HepG2 (cell line): ENCODE data around the gene DHX16. TPM values are rescaled to one million over a fixed set of nuclear protein-coding genes. Genes with fewer than 3 reads are reported as not detected.

Experiments
- BATF2 ChIP-seq: sonication (generic); formaldehyde crosslinking; IDR thresholded peaks from 2 replicates; pipeline ENCODE4 v1.8.0; 2022; ENCODE audit warnings: mild to moderate bottlenecking, missing genetic modification reagents, moderate library complexity
- EP300 ChIP-seq, 3 experiments: sonication (generic) in 1 of 3; formaldehyde crosslinking in 1 of 3; IDR thresholded peaks; 2 replicates each; pipeline versions ENCODE4 v1.5.1 to v1.6.1; 2011 to 2020; ENCODE audit warnings: low read depth in 2 of 3, low read length in 2 of 3, borderline replicate concordance in 1 of 3, improper control_type of control experiment in 1 of 3, mild to moderate bottlenecking in 1 of 3, missing genetic modification reagents in 1 of 3, moderate library complexity in 1 of 3
- ERF ChIP-seq: IDR thresholded peaks from 2 replicates; pipeline ENCODE4 v1.6.1; 2018; ENCODE audit warnings: missing biosample characterization, missing genetic modification reagents
- HNF1B ChIP-seq: sonication (generic); formaldehyde crosslinking; IDR thresholded peaks from 2 replicates; pipeline ENCODE4 v1.5.1; 2020; ENCODE audit warnings: mild to moderate bottlenecking, moderate library complexity, missing genetic modification reagents
- KLF15 ChIP-seq: sonication (generic); formaldehyde crosslinking; IDR thresholded peaks from 2 replicates; pipeline ENCODE4 v1.8.1; 2023; ENCODE audit warnings: borderline replicate concordance, mild to moderate bottlenecking, inconsistent platforms, missing genetic modification reagents, mixed read lengths
- MED1 ChIP-seq: sonication (generic); formaldehyde crosslinking; IDR thresholded peaks from 2 replicates; pipeline ENCODE4 v1.4.0; 2020; ENCODE audit warnings: missing genetic modification reagents
- NONO ChIP-seq, 2 experiments: fragments of 450-650 bp in 1 of 2; sonication (generic) in 1 of 2; formaldehyde crosslinking in 1 of 2; IDR thresholded peaks in 1 of 2; conservative IDR thresholded peaks in 1 of 2; 2 replicates each; pipeline versions ENCODE4 v1.6.1 to v1.8.0; 2017 to 2022; ENCODE audit warnings: mild to moderate bottlenecking in 1 of 2, missing genetic modification reagents in 1 of 2, moderate library complexity in 1 of 2
- POLR2AphosphoS5 ChIP-seq: IDR thresholded peaks from 2 replicates; pipeline ENCODE4 v1.6.1; 2012; ENCODE audit warnings: low read depth, low read length
- RBM22 ChIP-seq: fragments of 200-400 bp; formaldehyde crosslinking; optimal IDR thresholded peaks from 2 replicates; pipeline ENCODE3; 2017; ENCODE audit warnings: mild to moderate bottlenecking, low read length, moderate library complexity
- ZBTB21 ChIP-seq: sonication (generic); formaldehyde crosslinking; IDR thresholded peaks from 2 replicates; pipeline ENCODE4 v1.4.0; 2020; ENCODE audit warnings: missing genetic modification reagents
- ZGPAT ChIP-seq: IDR thresholded peaks from 2 replicates; pipeline ENCODE4 v1.6.1; 2016; ENCODE audit warnings: mild to moderate bottlenecking
- ZNF343 ChIP-seq: sonication (generic); formaldehyde crosslinking; IDR thresholded peaks from 2 replicates; pipeline ENCODE4 v1.4.0; 2020; ENCODE audit warnings: mild to moderate bottlenecking, missing genetic modification reagents
- ZNF430 ChIP-seq: sonication (generic); formaldehyde crosslinking; IDR thresholded peaks from 2 replicates; pipeline ENCODE4 v1.9.0; 2021; ENCODE audit warnings: mild to moderate bottlenecking, missing genetic modification reagents
- ZNF749 ChIP-seq: sonication (generic); formaldehyde crosslinking; IDR thresholded peaks from 2 replicates; pipeline ENCODE4 v1.8.0; 2022; ENCODE audit warnings: mild to moderate bottlenecking, missing genetic modification reagents, moderate library complexity, borderline replicate concordance
- ZNF839 ChIP-seq: sonication (generic); formaldehyde crosslinking; IDR thresholded peaks from 2 replicates; pipeline ENCODE4 v1.4.0; 2020; ENCODE audit warnings: missing genetic modification reagents, mild to moderate bottlenecking, borderline replicate concordance
- polyA plus RNA-seq, 8 experiments: library from polyadenylated mRNA; depleted of rRNA in 3 of 8; stranded (reverse) in 7 of 8; unstranded in 1 of 8; fragments of >200 nt; fragmentation: Illumina TruSeq in 4 of 8; extraction: Trizol in 4 of 8; gene quantifications; 2 replicates each; pipeline versions ENCODE4 v1.2.1 to v1.2.3, GENCODE V29; 2011 to 2016; ENCODE audit warnings: low read depth in 4 of 8, missing spikeins in 1 of 8, mixed read lengths in 1 of 8; ENCODE audit not compliant: insufficient read depth in 1 of 8
- total RNA-seq, 5 experiments: library from RNA; depleted of rRNA; stranded (reverse); fragments of >200 nt; fragmentation: Illumina TruSeq; extraction: Trizol; gene quantifications; 2 replicates each; pipeline ENCODE4 v1.2.3, GENCODE V29; 2016; ENCODE audit warnings: low read depth in 1 of 5
- TF ChIP-seq, protein P1 (sequence below): sonication (generic); formaldehyde crosslinking; IDR thresholded peaks from 2 replicates; pipeline ENCODE4 v1.4.0; 2020; ENCODE audit warnings: missing genetic modification reagents, low read depth, mild to moderate bottlenecking, borderline replicate concordance
- TF ChIP-seq, protein P2 (sequence below), 2 experiments: IDR thresholded peaks; 2 replicates each; pipeline ENCODE4 v1.6.1; 2011 to 2012; ENCODE audit warnings: low read length in 2 of 2, borderline replicate concordance in 1 of 2, low read depth in 1 of 2, mild to moderate bottlenecking in 1 of 2, moderate library complexity in 1 of 2

DHX16 gene
- total and polyA plus RNA-seq, 2 of the 13 experiments (the other 11 are each of a cell fraction or from before 2014, with no cell fraction given): 57.0 to 58.5 TPM

DNA sequence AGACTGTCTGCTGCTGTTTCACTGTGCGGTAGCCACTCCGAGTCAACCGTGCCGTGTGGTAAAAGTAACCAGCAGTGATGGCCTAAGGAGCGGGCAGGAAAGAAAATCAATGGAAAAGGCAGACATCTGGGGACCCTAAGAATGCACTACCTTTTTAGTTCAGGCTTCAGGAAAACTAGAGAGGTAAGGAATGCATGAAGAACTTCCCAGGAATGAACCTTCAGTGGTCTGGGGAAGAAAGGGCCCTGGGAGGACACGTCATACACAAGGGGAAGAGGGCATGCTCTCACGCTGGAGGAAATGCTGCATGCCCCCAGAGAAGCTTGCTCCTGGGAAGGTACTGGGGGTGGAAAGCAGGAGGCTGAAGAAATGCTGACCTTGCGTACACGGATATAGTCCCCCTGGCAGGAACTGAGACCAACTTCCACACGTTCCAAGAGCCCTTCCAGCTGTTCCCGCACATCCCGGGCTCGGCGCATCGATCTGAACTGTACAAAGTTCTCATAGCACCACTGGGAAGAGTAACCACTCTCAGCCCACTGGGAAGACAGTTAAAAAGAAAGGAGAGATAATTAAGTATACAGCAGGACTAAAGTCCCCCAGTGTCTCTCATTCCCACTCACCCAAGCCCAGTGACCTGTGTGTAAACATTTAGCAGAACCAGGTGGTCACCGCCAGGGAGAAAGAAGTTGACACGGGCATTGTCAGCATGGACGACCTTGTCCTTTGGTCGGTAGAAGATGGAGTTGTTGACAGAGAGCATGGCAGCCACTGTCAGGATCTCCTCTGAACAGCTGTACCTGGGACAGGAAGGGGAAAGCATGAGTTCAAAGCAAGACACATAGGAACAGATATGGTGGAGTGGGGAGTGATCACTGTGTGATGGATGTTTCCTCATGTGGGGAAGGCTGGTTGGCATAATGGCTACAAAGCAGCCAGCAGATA is 17.7 kb downstream of the DHX16 start (continued):
- TF ChIP-seq ZNF430 (CRISPR knock-in tag) (peak; percentile 81; the same call in 1 of the 2 replicates), ZNF839 (no peak), MED1 (CRISPR knock-in tag) (peak; percentile 97), BATF2 (CRISPR knock-in tag) (no peak), ERF (CRISPR knock-in tag) (peak; percentile 93), ZGPAT (CRISPR knock-in tag) (peak; percentile 95), RBM22 (no peak), EP300 (IDR thresholded peaks at IDR 0.05; ENCODE audit: low read depth in 2 of 2, low read length in 2 of 2) (peak in 1 of 2 experiments; percentile 67; a peak in 2 of 4 replicates), EP300 (CRISPR knock-in tag; IDR thresholded peaks at IDR 0.05; ENCODE audit: borderline replicate concordance) (peak; percentile 66; the same call in 1 of the 2 replicates), POLR2AphosphoS5 (no peak), ZNF749 (no peak), HNF1B (peak; percentile 99), ZBTB21 (CRISPR knock-in tag) (peak; percentile 55; the same call in 1 of the 2 replicates), ZNF343 (CRISPR knock-in tag) (no peak; the same call in 1 of the 2 replicates), NONO (IDR thresholded peaks at IDR 0.05) (no peak), NONO (CRISPR knock-in tag; conservative IDR thresholded peaks at IDR 0.05) (peak; percentile 97), KLF15 (CRISPR knock-in tag) (no peak)
- TF ChIP-seq, protein P1, sequence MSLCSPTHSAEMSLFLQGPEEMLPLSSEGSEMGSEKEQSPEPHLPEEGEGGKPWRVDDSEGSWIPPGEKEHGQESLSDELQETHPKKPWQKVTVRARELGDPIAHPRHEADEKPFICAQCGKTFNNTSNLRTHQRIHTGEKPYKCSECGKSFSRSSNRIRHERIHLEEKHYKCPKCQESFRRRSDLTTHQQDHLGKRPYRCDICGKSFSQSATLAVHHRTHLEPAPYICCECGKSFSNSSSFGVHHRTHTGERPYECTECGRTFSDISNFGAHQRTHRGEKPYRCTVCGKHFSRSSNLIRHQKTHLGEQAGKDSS: peak; percentile 72
- TF ChIP-seq, protein P2, sequence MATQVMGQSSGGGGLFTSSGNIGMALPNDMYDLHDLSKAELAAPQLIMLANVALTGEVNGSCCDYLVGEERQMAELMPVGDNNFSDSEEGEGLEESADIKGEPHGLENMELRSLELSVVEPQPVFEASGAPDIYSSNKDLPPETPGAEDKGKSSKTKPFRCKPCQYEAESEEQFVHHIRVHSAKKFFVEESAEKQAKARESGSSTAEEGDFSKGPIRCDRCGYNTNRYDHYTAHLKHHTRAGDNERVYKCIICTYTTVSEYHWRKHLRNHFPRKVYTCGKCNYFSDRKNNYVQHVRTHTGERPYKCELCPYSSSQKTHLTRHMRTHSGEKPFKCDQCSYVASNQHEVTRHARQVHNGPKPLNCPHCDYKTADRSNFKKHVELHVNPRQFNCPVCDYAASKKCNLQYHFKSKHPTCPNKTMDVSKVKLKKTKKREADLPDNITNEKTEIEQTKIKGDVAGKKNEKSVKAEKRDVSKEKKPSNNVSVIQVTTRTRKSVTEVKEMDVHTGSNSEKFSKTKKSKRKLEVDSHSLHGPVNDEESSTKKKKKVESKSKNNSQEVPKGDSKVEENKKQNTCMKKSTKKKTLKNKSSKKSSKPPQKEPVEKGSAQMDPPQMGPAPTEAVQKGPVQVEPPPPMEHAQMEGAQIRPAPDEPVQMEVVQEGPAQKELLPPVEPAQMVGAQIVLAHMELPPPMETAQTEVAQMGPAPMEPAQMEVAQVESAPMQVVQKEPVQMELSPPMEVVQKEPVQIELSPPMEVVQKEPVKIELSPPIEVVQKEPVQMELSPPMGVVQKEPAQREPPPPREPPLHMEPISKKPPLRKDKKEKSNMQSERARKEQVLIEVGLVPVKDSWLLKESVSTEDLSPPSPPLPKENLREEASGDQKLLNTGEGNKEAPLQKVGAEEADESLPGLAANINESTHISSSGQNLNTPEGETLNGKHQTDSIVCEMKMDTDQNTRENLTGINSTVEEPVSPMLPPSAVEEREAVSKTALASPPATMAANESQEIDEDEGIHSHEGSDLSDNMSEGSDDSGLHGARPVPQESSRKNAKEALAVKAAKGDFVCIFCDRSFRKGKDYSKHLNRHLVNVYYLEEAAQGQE (IDR thresholded peaks at IDR 0.05; ENCODE audit: borderline replicate concordance in 1 of 2, low read depth in 1 of 2, low read length in 2 of 2): peak in 1 of 2 experiments; percentile 25; a peak in 1 of 4 replicates
